Lower leg skin (tissue), 4 donors: ENCODE results near the gene RPL32. TPM values are rescaled to one million over a fixed set of nuclear protein-coding genes. Genes with fewer than 3 reads are reported as not detected.

Source experiments
- DNase-seq, 2 donors: peaks; one replicate each; pipeline ENCODE4 v3.0.0-alpha.2; 2019; ENCODE audit warnings: low spot score in 2 of 2
- H3K4me3 ChIP-seq: fragments of 200-600 bp; sonication (generic); 2 replicates; pipeline ENCODE4 v1.5.1; 2017; ENCODE audit warnings: mild to moderate bottlenecking, low read depth; ENCODE audit not compliant: poor library complexity, severe bottlenecking
- CTCF ChIP-seq, 3 donors: fragments of 450-650 bp; IDR thresholded peaks; one replicate each; pipeline ENCODE4 v1.5.1; 2016; ENCODE audit warnings: antibody characterized with exemption in 3 of 3, mild to moderate bottlenecking in 3 of 3, moderate library complexity in 2 of 3
- POLR2A ChIP-seq, 2 donors: fragments of 450-650 bp; IDR thresholded peaks; one replicate each; pipeline ENCODE4 v1.6.1; 2016 to 2017; ENCODE audit warnings: antibody characterized with exemption in 2 of 2, mild to moderate bottlenecking in 1 of 2, moderate library complexity in 1 of 2
- WGBS, 2 donors: methylation state at CpG; one replicate each; pipeline ENCODE4 v1.1.5; 2018; 5-methylcytosine and 5-hydroxymethylcytosine counted together
- intact Hi-C: fragments of 100-400 bp; cut with DNase I; formaldehyde crosslinking; loops from one replicate; pipeline ENCODE4 v1.15.0; 2023; ENCODE audit warnings: low total_unique reads
- total RNA-seq, 4 donors: library from RNA; depleted of rRNA; stranded (reverse); fragments of >200 nt; gene quantifications; one replicate each; pipeline ENCODE4 v1.1.0, GENCODE V29; 2016

The RPL32 gene
- total RNA-seq, 4 donors from 2014 or later, result 1,042 to 3,119 (median 2,671) TPM

GRCh38 chr3:12807601-12808359, 33.6 kb downstream of the RPL32 start:
- DNase-seq, result no peak
- H3K4me3 ChIP-seq, result no peak overlapping the region
- 79% methylated on average over 7 of the region's 7 CpGs for WGBS, 2 donors
- intact Hi-C loops, result no loop called here
- no peak for TF ChIP-seq CTCF (IDR thresholded peaks at IDR 0.05)
- no peak for TF ChIP-seq POLR2A (IDR thresholded peaks at IDR 0.05)

DNA sequence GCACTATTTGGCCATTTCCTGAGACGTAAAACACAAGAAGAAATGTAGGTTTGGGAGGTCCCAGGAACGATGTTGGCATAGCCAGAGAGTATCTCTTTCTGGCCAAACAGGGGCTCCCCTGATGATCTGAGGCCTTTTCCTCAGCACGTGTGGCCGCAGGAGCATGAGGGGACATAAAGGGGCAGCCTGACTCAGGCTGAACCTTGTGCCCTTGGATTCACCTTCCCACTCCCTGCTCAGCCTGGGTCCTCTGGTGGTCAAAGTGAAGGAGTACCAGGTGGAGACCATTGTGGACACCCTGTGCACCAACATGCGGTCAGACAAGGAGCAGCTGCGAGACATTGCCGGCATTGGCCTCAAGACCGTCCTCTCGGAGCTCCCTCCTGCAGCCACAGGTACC, 34.3 kb downstream of the RPL32 start:
- TF ChIP-seq CTCF (IDR thresholded peaks at IDR 0.05) (no peak), POLR2A (IDR thresholded peaks at IDR 0.05) (no peak)
- WGBS, 2 donors, result 96 to 98% methylated on average over 9 of the region's 9 CpGs
- H3K4me3 ChIP-seq, result no peak overlapping the region
- no peak for DNase-seq
- intact Hi-C loops, result no loop called here

DNA sequence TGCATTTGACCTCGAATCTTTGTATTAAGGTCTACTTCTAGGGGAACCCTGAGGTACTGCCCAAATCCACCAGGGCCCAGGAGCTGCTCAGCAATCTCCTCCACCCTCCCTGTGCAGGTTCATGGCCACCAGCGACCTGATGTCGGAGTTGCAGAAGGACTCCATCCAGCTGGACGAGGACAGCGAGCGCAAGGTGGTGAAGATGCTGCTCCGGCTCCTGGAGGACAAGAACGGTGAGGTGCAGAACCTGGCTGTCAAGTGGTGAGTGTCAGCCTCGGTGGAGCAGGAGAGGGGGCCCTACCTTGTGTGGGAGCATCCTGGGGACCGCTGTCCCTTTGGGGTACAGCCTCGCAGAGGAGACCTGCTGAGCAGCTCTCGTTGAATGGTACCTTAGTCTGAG, 38.0 kb downstream of the RPL32 start:
- H3K4me3 ChIP-seq, result no peak overlapping the region
- intact Hi-C loops, result no loop called here
- WGBS, 2 donors, result 96 to 98% methylated on average over 12 of the region's 12 CpGs
- TF ChIP-seq CTCF (IDR thresholded peaks at IDR 0.05) (no peak), POLR2A (IDR thresholded peaks at IDR 0.05) (no peak)
- DNase-seq, result no peak

DNA sequence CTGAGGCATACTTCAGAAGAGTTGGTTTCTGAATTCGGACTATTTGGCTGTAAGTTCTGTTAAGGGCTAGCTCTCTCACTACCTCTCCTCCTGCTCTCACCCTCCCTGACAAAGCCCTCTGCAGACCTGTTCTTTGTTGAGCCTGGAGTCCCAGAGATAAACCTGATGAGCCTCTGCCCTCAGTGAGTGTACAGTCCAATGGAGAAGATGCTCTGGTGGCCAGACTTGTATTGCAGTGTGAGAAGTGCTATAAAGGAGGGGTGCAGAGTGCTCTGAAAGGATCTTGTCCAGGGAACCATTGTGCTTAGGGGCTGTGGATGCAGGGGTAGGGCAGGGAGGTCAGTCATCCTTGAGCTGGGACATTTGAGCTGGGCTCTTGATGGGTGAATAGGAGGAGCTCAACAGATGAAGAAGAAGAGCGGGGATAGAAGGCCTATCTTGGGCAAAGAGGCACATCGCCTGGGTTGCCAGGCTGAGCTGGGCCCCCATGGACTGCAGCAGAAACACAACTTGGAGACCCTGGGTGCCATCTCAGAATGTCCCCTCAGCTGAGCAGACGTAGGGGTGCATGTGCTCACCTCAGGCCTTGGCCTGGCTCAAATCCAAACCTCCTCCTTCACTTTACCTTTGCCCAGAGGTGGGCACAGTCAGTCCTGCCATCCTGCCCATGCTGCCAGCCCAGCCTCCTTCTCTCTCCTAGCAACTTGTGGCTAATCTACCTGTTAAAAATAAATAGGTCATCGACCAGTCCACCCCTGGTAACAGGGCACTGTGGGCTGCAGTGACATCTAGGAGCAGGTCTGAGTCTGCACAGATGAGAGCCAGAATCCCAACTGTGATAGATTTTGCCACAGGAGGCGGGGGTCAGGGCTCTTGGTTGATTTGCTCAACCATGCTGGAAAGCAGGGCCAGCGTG, 41.6 kb downstream of the RPL32 start:
- TF ChIP-seq CTCF (IDR thresholded peaks at IDR 0.05) (no peak), POLR2A (IDR thresholded peaks at IDR 0.05) (no peak)
- DNase-seq, result no peak
- intact Hi-C loops, result no loop called here
- 90% methylated on average over 7 of the region's 7 CpGs for WGBS, 2 donors
- H3K4me3 ChIP-seq, result no peak overlapping the region

- intact Hi-C loops, result no loop called here
- DNase-seq, result no peak
- WGBS, 2 donors, result 76 to 79% methylated on average over 12 of the region's 12 CpGs
- TF ChIP-seq POLR2A (IDR thresholded peaks at IDR 0.05), result no peak
- TF ChIP-seq CTCF (IDR thresholded peaks at IDR 0.05), result no peak
- H3K4me3 ChIP-seq, result no peak overlapping the region
Measured at GRCh38 chr3:12798559-12799179, 42.7 kb downstream of the RPL32 start.
